ENCODE measurements around the gene GALNT14. TPM values are rescaled to one million over a fixed set of nuclear protein-coding genes. Genes with fewer than 3 reads are reported as not detected.
"Not testable (repeated sequence)": the region's sequence is repeated elsewhere in the genome, so short reads cannot be mapped to it uniquely, and the experiment has no call there.

Gene GALNT14
- total RNA-seq, 3 donors from 2014 or later, result 0.75 TPM; not detected in 2

- no peak for ATAC-seq
- H3K4me3 ChIP-seq, result no peak overlapping the region
- TF ChIP-seq CTCF (IDR thresholded peaks at IDR 0.05), result no peak
- H3K9me3 ChIP-seq, result no peaks in the 10 kb centered on the region
- no peaks in the 10 kb centered on the region for H3K4me1 ChIP-seq (ENCODE audit: low read depth)
- intact Hi-C loops (cut with DNase I, micrococcal nuclease), result no loop called here
- no peak for DNase-seq
- H3K36me3 ChIP-seq (ENCODE audit: low read depth), result no peaks in the 10 kb centered on the region
Observed at GRCh38 chr2:30912056-30912455, 226.2 kb downstream of the GALNT14 start.

DNA sequence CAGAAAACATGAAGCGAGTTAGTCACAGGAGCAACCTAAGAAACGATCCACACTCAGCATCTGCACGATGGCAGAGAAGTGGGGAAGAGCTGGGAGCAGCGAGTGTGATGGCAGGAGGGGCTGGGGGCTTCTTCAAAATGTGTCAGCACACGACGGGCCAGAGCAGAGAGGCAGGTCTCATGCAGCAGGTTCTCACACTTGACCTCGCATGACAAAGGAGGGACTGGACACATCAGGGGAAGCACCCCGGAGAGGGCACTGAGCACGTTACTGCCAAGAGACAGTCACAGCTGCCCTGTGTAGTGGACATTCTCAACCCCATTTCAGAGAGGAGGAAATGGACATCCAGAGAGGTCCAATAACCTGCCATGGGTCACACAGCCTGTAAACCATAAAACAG lies 226.9 kb downstream of the GALNT14 start:
- intact Hi-C loops (cut with DNase I, micrococcal nuclease), result no loop called here
- no peak overlapping the region for H3K4me3 ChIP-seq
- DNase-seq, result no peak
- H3K9me3 ChIP-seq, result no peaks in the 10 kb centered on the region
- no peak for ATAC-seq
- H3K4me1 ChIP-seq (ENCODE audit: low read depth), result no peaks in the 10 kb centered on the region
- TF ChIP-seq CTCF (IDR thresholded peaks at IDR 0.05), result no peak
- H3K36me3 ChIP-seq (ENCODE audit: low read depth), result no peaks in the 10 kb centered on the region

DNA sequence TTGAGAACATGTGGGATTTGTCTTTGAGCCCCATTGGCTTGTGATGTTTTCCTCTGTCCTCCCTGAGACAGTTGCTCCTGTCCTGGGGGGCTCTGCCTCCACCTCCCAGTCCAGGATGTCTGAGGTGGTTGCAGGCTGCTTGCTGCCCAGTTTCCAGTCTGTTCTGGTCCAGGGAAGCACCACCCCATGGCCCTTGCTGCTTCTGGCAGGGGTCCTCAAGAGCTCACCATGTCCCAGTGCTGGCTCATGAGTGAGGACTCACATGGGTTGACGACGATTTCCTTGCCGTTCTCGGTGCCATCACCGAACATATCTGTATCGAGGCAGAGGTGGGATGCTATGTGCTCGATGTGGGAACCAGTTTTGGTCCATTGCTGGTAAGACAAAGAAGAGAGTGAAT lies 227.6 kb downstream of the GALNT14 start:
- ATAC-seq (no peak), DNase-seq (no peak)
- H3K36me3 ChIP-seq (ENCODE audit: low read depth), result no peaks in the 10 kb centered on the region
- TF ChIP-seq CTCF (IDR thresholded peaks at IDR 0.05), result no peak
- no peaks in the 10 kb centered on the region for H3K9me3 ChIP-seq
- no peak overlapping the region for H3K4me3 ChIP-seq
- intact Hi-C loops (cut with DNase I, micrococcal nuclease), result no loop called here
- H3K4me1 ChIP-seq (ENCODE audit: low read depth), result no peaks in the 10 kb centered on the region

- H3K4me1 ChIP-seq (ENCODE audit: low read depth); intact Hi-C loops (cut with DNase I, micrococcal nuclease); DNase-seq; H3K9me3 ChIP-seq; ATAC-seq; H3K36me3 ChIP-seq (ENCODE audit: low read depth); H3K4me3 ChIP-seq: not testable (repeated sequence)
Observed at GRCh38 chr2:30904437-30904836, 233.8 kb downstream of the GALNT14 start.

DNA sequence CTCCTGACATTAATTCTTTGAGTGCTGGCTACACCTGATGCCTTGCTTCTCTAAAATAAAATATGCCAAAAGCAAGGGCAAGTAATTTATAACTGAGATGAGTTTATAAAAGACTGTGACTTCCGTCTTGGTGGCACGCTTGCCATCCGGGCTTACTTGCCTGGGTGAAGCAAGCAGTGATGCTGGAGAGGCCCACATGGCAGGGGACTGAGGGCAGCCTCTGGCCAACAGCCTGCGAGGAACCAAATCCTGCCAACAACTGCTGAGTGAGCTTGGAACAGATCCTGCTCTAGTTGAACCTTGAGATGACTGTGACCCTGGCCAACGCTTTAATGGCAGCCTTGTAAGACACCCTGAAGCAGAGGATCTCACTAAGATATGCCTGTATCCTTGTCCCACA lies 234.9 kb downstream of the GALNT14 start:
- no peak for ATAC-seq
- intact Hi-C loops (cut with DNase I, micrococcal nuclease), result no loop called here
- TF ChIP-seq CTCF (IDR thresholded peaks at IDR 0.05), result no peak
- Histone ChIP-seq H3K36me3 (ENCODE audit: low read depth) (no peaks in the 10 kb centered on the region), H3K4me1 (ENCODE audit: low read depth) (no peaks in the 10 kb centered on the region), H3K4me3 (no peak overlapping the region), H3K9me3 (no peaks in the 10 kb centered on the region)
- no peak for DNase-seq

DNA sequence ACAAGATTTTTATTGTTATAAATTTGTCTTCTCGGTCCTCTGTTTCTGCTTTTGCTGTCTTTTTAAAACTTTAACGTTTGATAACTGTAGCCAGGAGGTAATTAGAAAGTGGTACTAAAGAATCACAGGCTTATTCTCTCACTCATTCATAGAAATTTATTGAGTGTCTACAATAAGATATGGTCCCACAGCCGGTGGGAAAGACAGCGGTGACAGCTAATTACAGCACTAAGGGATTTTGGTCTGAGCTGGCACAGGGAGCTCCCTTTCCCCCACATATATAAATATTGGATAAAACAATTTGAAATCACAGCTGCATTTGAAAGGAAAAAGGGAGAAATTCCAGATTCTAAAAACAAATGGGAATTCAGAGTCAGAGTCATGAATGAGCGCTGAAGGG lies 237.9 kb downstream of the GALNT14 start:
- DNase-seq (no peak), ATAC-seq (no peak)
- no peaks in the 10 kb centered on the region for H3K4me1 ChIP-seq (ENCODE audit: low read depth)
- H3K9me3 ChIP-seq, result no peaks in the 10 kb centered on the region
- intact Hi-C loops (cut with DNase I, micrococcal nuclease), result no loop called here
- no peak overlapping the region for H3K4me3 ChIP-seq
- H3K36me3 ChIP-seq (ENCODE audit: low read depth), result no peaks in the 10 kb centered on the region
- TF ChIP-seq CTCF (IDR thresholded peaks at IDR 0.05), result no peak

Data from mucosa of descending colon (tissue), 3 donors.